Fibroblast of the aortic adventitia (primary cell): ENCODE measurements around the gene NTSR1. TPM values are rescaled to one million over a fixed set of nuclear protein-coding genes. Genes with fewer than 3 reads are reported as not detected.

ENCODE experiments used
- DNase-seq: peaks from one replicate; pipeline ENCODE4 v3.0.0-alpha.2; 2010; ENCODE audit warnings: low read depth
- H3K4me3 ChIP-seq: 2 replicates; pipeline ENCODE4 v1.5.1; 2011; ENCODE audit warnings: low read depth, mild to moderate bottlenecking, control low read depth, low read length, moderate library complexity
- CTCF ChIP-seq: IDR thresholded peaks from 2 replicates; pipeline ENCODE4 v1.5.1; 2011; ENCODE audit warnings: mild to moderate bottlenecking, low read length, control low read depth, inconsistent platforms; ENCODE audit not compliant: insufficient read depth
- total RNA-seq: library from RNA; depleted of rRNA; stranded (reverse); fragments of >200 nt; gene quantifications from 2 replicates; pipeline ENCODE4 v1.2.3, GENCODE V29; 2012; ENCODE audit warnings: low replicate concordance

The NTSR1 gene
- total RNA-seq, 1 donor, result 8.0 TPM

- DNase-seq, result no peak
- H3K4me3 ChIP-seq, result no peak overlapping the region
- TF ChIP-seq CTCF, result no peak
Observed at GRCh38 chr20:62732842-62733525, 24.3 kb downstream of the NTSR1 start.

GRCh38 chr20:62733526-62733842 is 24.8 kb downstream of the NTSR1 start:
- no peak overlapping the region for H3K4me3 ChIP-seq
- TF ChIP-seq CTCF, result no peak
- DNase-seq, result no peak

GRCh38 chr20:62733891-62734290 is 25.3 kb downstream of the NTSR1 start:
- no peak for DNase-seq
- H3K4me3 ChIP-seq, result no peak overlapping the region
- no peak for TF ChIP-seq CTCF

- no peak for DNase-seq
- no peak overlapping the region for H3K4me3 ChIP-seq
- no peak for TF ChIP-seq CTCF
Observed at GRCh38 chr20:62734326-62734725, 25.7 kb downstream of the NTSR1 start.

GRCh38 chr20:62734881-62735280 is 26.2 kb downstream of the NTSR1 start:
- TF ChIP-seq CTCF, result no peak
- DNase-seq, result no peak
- H3K4me3 ChIP-seq, result no peak overlapping the region

GRCh38 chr20:62735331-62735821 is 26.7 kb downstream of the NTSR1 start:
- DNase-seq, result no peak
- TF ChIP-seq CTCF, result no peak
- no peak overlapping the region for H3K4me3 ChIP-seq

GRCh38 chr20:62736026-62736406 is 27.4 kb downstream of the NTSR1 start:
- no peak overlapping the region for H3K4me3 ChIP-seq
- DNase-seq, result no peak
- no peak for TF ChIP-seq CTCF
